ENCODE data around the gene TYRP1.

Gene TYRP1

GRCh38 chr9:12708562-12709298, 15.5 kb downstream of the TYRP1 start:
- Histone ChIP-seq H3K4me3 (no peak overlapping the region), H4K20me1 (no peaks in the 10 kb centered on the region), H3K27ac (no peak overlapping the region), H3K27me3 (no peaks in the 10 kb centered on the region), H3K4me2 (no peak overlapping the region), H3K9ac (no peak overlapping the region), H3K9me3 (no peaks in the 10 kb centered on the region), H3K4me1 (no peaks in the 10 kb centered on the region), H3K36me3 (no peaks in the 10 kb centered on the region)
- no peak for TF ChIP-seq Cebpa-rat (IDR thresholded peaks at IDR 0.05)

- Histone ChIP-seq H4K20me1 (no peaks in the 10 kb centered on the region), H3K9ac (no peak overlapping the region), H3K4me2 (no peak overlapping the region), H3K4me3 (no peak overlapping the region), H3K27me3 (no peaks in the 10 kb centered on the region), H3K27ac (no peak overlapping the region), H3K4me1 (no peaks in the 10 kb centered on the region), H3K36me3 (no peaks in the 10 kb centered on the region), H3K9me3 (no peaks in the 10 kb centered on the region)
- no peak for TF ChIP-seq Cebpa-rat (IDR thresholded peaks at IDR 0.05)
Measured at GRCh38 chr9:12712532-12712931, 19.3 kb downstream of the TYRP1 start.

- H4K20me1 ChIP-seq = no peaks in the 10 kb centered on the region
- H3K27me3 ChIP-seq = no peaks in the 10 kb centered on the region
- H3K27ac ChIP-seq = no peak overlapping the region
- H3K4me2 ChIP-seq = no peak overlapping the region
- TF ChIP-seq Cebpa-rat (IDR thresholded peaks at IDR 0.05) = no peak
- no peaks in the 10 kb centered on the region for H3K4me1 ChIP-seq
- no peak overlapping the region for H3K9ac ChIP-seq
- H3K36me3 ChIP-seq = no peaks in the 10 kb centered on the region
- H3K9me3 ChIP-seq = no peaks in the 10 kb centered on the region
- no peak overlapping the region for H3K4me3 ChIP-seq
Measured at GRCh38 chr9:12715268-12715667, 22.1 kb downstream of the TYRP1 start.

- Histone ChIP-seq H3K9ac (no peak overlapping the region), H3K36me3 (no peaks in the 10 kb centered on the region), H3K4me3 (no peak overlapping the region), H3K27ac (no peak overlapping the region), H3K27me3 (no peaks in the 10 kb centered on the region), H3K9me3 (no peaks in the 10 kb centered on the region), H4K20me1 (no peaks in the 10 kb centered on the region), H3K4me1 (no peaks in the 10 kb centered on the region), H3K4me2 (no peak overlapping the region)
- TF ChIP-seq Cebpa-rat (IDR thresholded peaks at IDR 0.05) = no peak
Measured at GRCh38 chr9:12716823-12717600, 23.8 kb downstream of the TYRP1 start.

- H3K9ac ChIP-seq = no peak overlapping the region
- H3K4me1 ChIP-seq = no peaks in the 10 kb centered on the region
- no peak for TF ChIP-seq Cebpa-rat (IDR thresholded peaks at IDR 0.05)
- H3K9me3 ChIP-seq = no peaks in the 10 kb centered on the region
- H3K27ac ChIP-seq = no peak overlapping the region
- H3K4me3 ChIP-seq = no peak overlapping the region
- H4K20me1 ChIP-seq = no peaks in the 10 kb centered on the region
- H3K36me3 ChIP-seq = no peaks in the 10 kb centered on the region
- H3K27me3 ChIP-seq = no peaks in the 10 kb centered on the region
- H3K4me2 ChIP-seq = no peak overlapping the region
Measured at GRCh38 chr9:12717907-12718306, 24.7 kb downstream of the TYRP1 start.

GRCh38 chr9:12718482-12719026, 25.4 kb downstream of the TYRP1 start:
- no peaks in the 10 kb centered on the region for H3K9me3 ChIP-seq
- no peaks in the 10 kb centered on the region for H4K20me1 ChIP-seq
- TF ChIP-seq Cebpa-rat (IDR thresholded peaks at IDR 0.05) = no peak
- no peaks in the 10 kb centered on the region for H3K36me3 ChIP-seq
- H3K27me3 ChIP-seq = no peaks in the 10 kb centered on the region
- no peak overlapping the region for H3K4me2 ChIP-seq
- H3K27ac ChIP-seq = no peak overlapping the region
- no peak overlapping the region for H3K9ac ChIP-seq
- no peaks in the 10 kb centered on the region for H3K4me1 ChIP-seq
- H3K4me3 ChIP-seq = no peak overlapping the region

GRCh38 chr9:12719431-12719830, 26.2 kb downstream of the TYRP1 start:
- TF ChIP-seq Cebpa-rat (IDR thresholded peaks at IDR 0.05) = no peak
- H3K4me3 ChIP-seq = no peak overlapping the region
- no peak overlapping the region for H3K9ac ChIP-seq
- H4K20me1 ChIP-seq = no peaks in the 10 kb centered on the region
- no peak overlapping the region for H3K27ac ChIP-seq
- H3K9me3 ChIP-seq = no peaks in the 10 kb centered on the region
- H3K27me3 ChIP-seq = no peaks in the 10 kb centered on the region
- no peaks in the 10 kb centered on the region for H3K4me1 ChIP-seq
- H3K4me2 ChIP-seq = no peak overlapping the region
- no peaks in the 10 kb centered on the region for H3K36me3 ChIP-seq

GRCh38 chr9:12720551-12720950, 27.4 kb downstream of the TYRP1 start:
- no peaks in the 10 kb centered on the region for H3K36me3 ChIP-seq
- no peak overlapping the region for H3K4me2 ChIP-seq
- no peaks in the 10 kb centered on the region for H4K20me1 ChIP-seq
- H3K4me1 ChIP-seq = no peaks in the 10 kb centered on the region
- H3K9me3 ChIP-seq = no peaks in the 10 kb centered on the region
- no peak for TF ChIP-seq Cebpa-rat (IDR thresholded peaks at IDR 0.05)
- H3K27me3 ChIP-seq = no peaks in the 10 kb centered on the region
- H3K27ac ChIP-seq = no peak overlapping the region
- H3K9ac ChIP-seq = no peak overlapping the region
- no peak overlapping the region for H3K4me3 ChIP-seq

- H3K9ac ChIP-seq = no peak overlapping the region
- no peaks in the 10 kb centered on the region for H3K9me3 ChIP-seq
- no peak overlapping the region for H3K4me2 ChIP-seq
- no peaks in the 10 kb centered on the region for H3K4me1 ChIP-seq
- no peaks in the 10 kb centered on the region for H4K20me1 ChIP-seq
- H3K27ac ChIP-seq = no peak overlapping the region
- no peak overlapping the region for H3K4me3 ChIP-seq
- TF ChIP-seq Cebpa-rat (IDR thresholded peaks at IDR 0.05) = no peak
- no peaks in the 10 kb centered on the region for H3K27me3 ChIP-seq
- no peaks in the 10 kb centered on the region for H3K36me3 ChIP-seq
Measured at GRCh38 chr9:12722131-12722530, 28.9 kb downstream of the TYRP1 start.

- Histone ChIP-seq H4K20me1 (no peaks in the 10 kb centered on the region), H3K4me2 (no peak overlapping the region), H3K4me1 (no peaks in the 10 kb centered on the region), H3K27me3 (no peaks in the 10 kb centered on the region), H3K4me3 (no peak overlapping the region), H3K9me3 (no peaks in the 10 kb centered on the region), H3K9ac (no peak overlapping the region), H3K27ac (no peak overlapping the region), H3K36me3 (no peaks in the 10 kb centered on the region)
- no peak for TF ChIP-seq Cebpa-rat (IDR thresholded peaks at IDR 0.05)
Measured at GRCh38 chr9:12723409-12724028, 30.3 kb downstream of the TYRP1 start.
